Natural killer cell (primary cell): ENCODE results near the gene NPDC1. TPM values are rescaled to one million over a fixed set of nuclear protein-coding genes. Genes with fewer than 3 reads are reported as not detected.
A peak's percentile ranks its signal among the peaks of the same experiment; 100 is the strongest.

Experiments used
- ATAC-seq, 3 donors: fragments of 150-1000 bp in 2 of 3; fragments of 200-7000 bp in 1 of 3; cut with Tn5 transposase; 1 replicate in 1 of 3; 2 replicates in 2 of 3; pipeline ENCODE4 v1.10.0; 2021; ENCODE audit warnings: mild to moderate bottlenecking in 2 of 3, moderate library complexity in 2 of 3
- DNase-seq, 2 donors: peaks; one replicate each; pipeline versions ENCODE4 v3.0.0 to v3.0.0-alpha.2; 2013 to 2021; ENCODE audit warnings: mixed read lengths in 1 of 2
- H3K27ac ChIP-seq: one replicate; pipeline ENCODE4 v1.5.1; 2013; ENCODE audit warnings: mild to moderate bottlenecking, low read length
- H3K27me3 ChIP-seq: one replicate; pipeline ENCODE4 v1.6.1; 2013; ENCODE audit warnings: low read length; ENCODE audit not compliant: control insufficient read depth, insufficient read depth
- H3K36me3 ChIP-seq: one replicate; pipeline ENCODE4 v1.6.1; 2013; ENCODE audit warnings: low read length; ENCODE audit not compliant: control insufficient read depth, insufficient read depth
- H3K4me1 ChIP-seq: one replicate; pipeline ENCODE4 v1.6.1; 2013; ENCODE audit warnings: low read length; ENCODE audit not compliant: control insufficient read depth, insufficient read depth
- H3K4me3 ChIP-seq: one replicate; pipeline ENCODE4 v1.5.1; 2013; ENCODE audit warnings: low read length
- H3K9me3 ChIP-seq: one replicate; pipeline ENCODE4 v1.6.1; 2013; ENCODE audit warnings: low read length; ENCODE audit not compliant: control insufficient read depth, insufficient read depth
- H3K27ac Mint-ChIP-seq, 2 donors: one replicate each; pipeline ENCODE4 v1.8.0; 2022; ENCODE audit warnings: mild to moderate bottlenecking in 2 of 2, mixed read lengths in 2 of 2, moderate library complexity in 1 of 2
- H3K27me3 Mint-ChIP-seq, 2 donors: one replicate each; pipeline ENCODE4 v1.8.0; 2022; ENCODE audit warnings: low read depth in 2 of 2, mixed read lengths in 2 of 2
- H3K36me3 Mint-ChIP-seq: one replicate; pipeline ENCODE4 v1.8.0; 2022; ENCODE audit warnings: mixed read lengths
- H3K4me1 Mint-ChIP-seq, 2 donors: one replicate each; pipeline ENCODE4 v1.8.0; 2022; ENCODE audit warnings: mixed read lengths in 2 of 2
- H3K4me3 Mint-ChIP-seq: one replicate; pipeline ENCODE4 v1.8.0; 2022; ENCODE audit warnings: mild to moderate bottlenecking, moderate library complexity, mixed read lengths
- H3K9me3 Mint-ChIP-seq, 2 donors: one replicate each; pipeline ENCODE4 v1.8.0; 2022; ENCODE audit warnings: mixed read lengths in 2 of 2
- WGBS: methylation state at CpG from one replicate; pipeline ENCODE4 v1.1.7; 2013; ENCODE audit warnings: missing lambda C conversion rate; ENCODE audit not compliant: insufficient coverage; 5-methylcytosine and 5-hydroxymethylcytosine counted together
- intact Hi-C: fragments of 100-400 bp; cut with micrococcal nuclease; formaldehyde crosslinking; loops from one replicate; pipeline ENCODE4 v1.14.2; 2022
- total RNA-seq, 4 donors: library from RNA; stranded (reverse); fragments of 120-200 nt in 1 of 4; gene quantifications; one replicate each; pipeline versions ENCODE4 v1.2.3 to v1.2.4, GENCODE V29; 2013 to 2022
- TF ChIP-seq, protein P1 (sequence below): fragments of 200-600 bp; IDR thresholded peaks from one replicate; pipeline ENCODE4 v1.8.0; 2022; ENCODE audit warnings: antibody characterized with exemption

The NPDC1 gene
- total RNA-seq, 3 donors from 2014 or later (not counting 1 experiment from before 2014, with no cell fraction given) = 0.87 to 5.6 (median 3.4) TPM

DNA sequence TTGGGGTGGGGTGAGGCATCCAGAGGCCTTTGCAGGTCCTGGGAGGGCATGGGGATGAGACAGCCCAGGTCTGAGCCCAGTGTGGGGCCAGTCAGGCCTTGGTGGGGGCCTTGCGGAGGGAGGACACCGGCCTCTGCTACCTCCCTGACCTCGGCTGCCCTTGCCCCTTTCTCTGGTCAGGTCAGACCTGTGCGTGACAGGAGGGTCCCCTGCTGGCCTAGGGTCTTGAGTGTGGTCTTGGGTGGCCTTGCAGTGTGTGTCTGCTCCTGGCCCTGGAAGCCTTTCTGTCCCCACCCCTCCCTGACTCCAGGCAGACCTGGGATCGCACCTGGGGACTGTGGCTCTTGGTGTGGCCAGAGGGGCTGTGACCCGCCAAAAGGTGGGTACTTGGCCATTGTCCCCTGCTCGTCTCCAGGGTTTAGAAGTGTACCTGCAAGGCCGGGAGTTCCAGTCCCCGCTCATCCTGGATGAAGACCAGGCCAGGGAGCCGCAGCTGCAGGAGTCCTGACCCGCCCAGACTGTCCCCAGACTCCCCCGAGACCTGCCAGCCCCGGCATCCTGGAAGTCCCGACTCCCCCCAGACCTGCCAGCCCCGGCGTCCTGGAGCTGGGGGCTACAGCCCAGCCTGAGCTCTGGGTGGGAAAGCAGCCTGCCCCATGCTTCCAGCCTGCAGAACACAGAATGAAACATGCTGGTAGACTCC, 36.4 kb upstream of the NPDC1 start:
- peaks cover 6 to 8% of the 10 kb centered on the region in 2 donors for H3K4me1 Mint-ChIP-seq
- Histone ChIP-seq H3K9me3 (no peaks in the 10 kb centered on the region), H3K27me3 (no peaks in the 10 kb centered on the region), H3K4me3 (no peak overlapping the region), H3K4me1 (peaks cover 26% of the 10 kb centered on the region), H3K36me3 (peaks cover 2% of the 10 kb centered on the region), H3K27ac (no peak overlapping the region)
- WGBS = 97% methylated on average over 16 of the region's 16 CpGs
- DNase-seq (no peak), ATAC-seq (no peak)
- no peaks in the 10 kb centered on the region for H3K36me3 Mint-ChIP-seq
- H3K4me3 Mint-ChIP-seq = no peak overlapping the region
- H3K27ac Mint-ChIP-seq = no peak overlapping the region
- no peaks in the 10 kb centered on the region for H3K9me3 Mint-ChIP-seq
- intact Hi-C loops = no loop called here
- H3K27me3 Mint-ChIP-seq = no peaks in the 10 kb centered on the region
- TF ChIP-seq, protein P1, sequence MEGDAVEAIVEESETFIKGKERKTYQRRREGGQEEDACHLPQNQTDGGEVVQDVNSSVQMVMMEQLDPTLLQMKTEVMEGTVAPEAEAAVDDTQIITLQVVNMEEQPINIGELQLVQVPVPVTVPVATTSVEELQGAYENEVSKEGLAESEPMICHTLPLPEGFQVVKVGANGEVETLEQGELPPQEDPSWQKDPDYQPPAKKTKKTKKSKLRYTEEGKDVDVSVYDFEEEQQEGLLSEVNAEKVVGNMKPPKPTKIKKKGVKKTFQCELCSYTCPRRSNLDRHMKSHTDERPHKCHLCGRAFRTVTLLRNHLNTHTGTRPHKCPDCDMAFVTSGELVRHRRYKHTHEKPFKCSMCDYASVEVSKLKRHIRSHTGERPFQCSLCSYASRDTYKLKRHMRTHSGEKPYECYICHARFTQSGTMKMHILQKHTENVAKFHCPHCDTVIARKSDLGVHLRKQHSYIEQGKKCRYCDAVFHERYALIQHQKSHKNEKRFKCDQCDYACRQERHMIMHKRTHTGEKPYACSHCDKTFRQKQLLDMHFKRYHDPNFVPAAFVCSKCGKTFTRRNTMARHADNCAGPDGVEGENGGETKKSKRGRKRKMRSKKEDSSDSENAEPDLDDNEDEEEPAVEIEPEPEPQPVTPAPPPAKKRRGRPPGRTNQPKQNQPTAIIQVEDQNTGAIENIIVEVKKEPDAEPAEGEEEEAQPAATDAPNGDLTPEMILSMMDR = no peak

- Mint-ChIP-seq H3K27me3 (no peaks in the 10 kb centered on the region), H3K4me3 (peak overlapping the region; percentile 47), H3K9me3 (no peaks in the 10 kb centered on the region), H3K36me3 (no peaks in the 10 kb centered on the region), H3K4me1 (peaks cover 1 to 2% of the 10 kb centered on the region in 2 donors), H3K27ac (no peak overlapping the region)
- Histone ChIP-seq H3K4me1 (peaks cover 24% of the 10 kb centered on the region), H3K4me3 (no peak overlapping the region), H3K9me3 (no peaks in the 10 kb centered on the region), H3K27me3 (no peaks in the 10 kb centered on the region), H3K36me3 (peaks cover 2% of the 10 kb centered on the region), H3K27ac (no peak overlapping the region)
- intact Hi-C loops = no loop called here
- DNase-seq = no peak
- 97% methylated on average over 24 of the region's 24 CpGs for WGBS
- TF ChIP-seq, protein P1 = no peak
- ATAC-seq = no peak
These were observed 34.5 kb upstream of the NPDC1 start for GRCh38 chr9:137080260-137081122.

GRCh38 chr9:137079401-137079787, 33.4 kb upstream of the NPDC1 start:
- Histone ChIP-seq H3K27ac (no peak overlapping the region), H3K4me3 (no peak overlapping the region), H3K27me3 (no peaks in the 10 kb centered on the region), H3K4me1 (peaks cover 19% of the 10 kb centered on the region), H3K9me3 (no peaks in the 10 kb centered on the region), H3K36me3 (peaks cover 2% of the 10 kb centered on the region)
- intact Hi-C loops = no loop called here
- H3K36me3 Mint-ChIP-seq = no peaks in the 10 kb centered on the region
- no peaks in the 10 kb centered on the region for H3K9me3 Mint-ChIP-seq
- no peaks in the 10 kb centered on the region for H3K27me3 Mint-ChIP-seq
- no peaks in the 10 kb centered on the region for H3K4me1 Mint-ChIP-seq
- DNase-seq (no peak), ATAC-seq (no peak)
- WGBS = 95% methylated on average over 13 of the region's 13 CpGs
- H3K27ac Mint-ChIP-seq = no peak overlapping the region
- peak overlapping the region; percentile 47 for H3K4me3 Mint-ChIP-seq
- TF ChIP-seq, protein P1 = no peak
